PC-3 (cell line): Measurements from ENCODE around the gene CAB39L.

ENCODE experiments used
- EZH2 ChIP-seq: fragments of 300-600 bp; sonication (generic); IDR thresholded peaks from one replicate; pipeline ENCODE4 v1.6.1; 2017; ENCODE audit warnings: antibody characterized with exemption, mild to moderate bottlenecking, low read length; ENCODE audit not compliant: unreplicated experiment
- TF ChIP-seq, protein P1 (sequence below): fragments of 300-600 bp; sonication (generic); conservative IDR thresholded peaks from 2 replicates; pipeline ENCODE4 v1.5.1; 2017; ENCODE audit warnings: antibody characterized with exemption, low read depth, mild to moderate bottlenecking, low read length

DNA sequence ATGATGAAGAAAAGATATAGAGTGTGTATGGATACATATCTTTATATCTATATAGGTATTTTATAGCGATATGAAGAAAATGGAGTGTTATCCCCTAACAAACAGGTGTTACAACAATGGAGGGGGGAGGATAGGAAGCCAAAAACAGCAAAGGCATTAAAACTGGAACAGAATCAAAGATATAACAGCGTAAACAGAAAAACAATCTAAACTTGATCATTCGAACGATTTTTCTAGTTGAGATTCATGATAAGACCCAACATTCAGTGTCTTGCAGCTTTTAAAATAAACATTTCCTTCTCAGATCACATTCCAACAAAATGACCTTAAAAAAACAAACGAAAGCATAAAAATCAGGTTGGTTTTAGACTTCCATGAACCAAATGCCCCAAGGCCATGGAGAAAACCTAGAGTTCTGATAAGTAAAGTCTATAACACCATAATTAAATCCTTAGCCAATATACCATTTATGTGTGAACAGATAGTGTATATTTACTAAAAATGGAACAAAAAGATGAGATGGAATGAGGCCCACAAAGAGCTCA is 55.7 kb downstream of the CAB39L start:
- TF ChIP-seq, protein P1, sequence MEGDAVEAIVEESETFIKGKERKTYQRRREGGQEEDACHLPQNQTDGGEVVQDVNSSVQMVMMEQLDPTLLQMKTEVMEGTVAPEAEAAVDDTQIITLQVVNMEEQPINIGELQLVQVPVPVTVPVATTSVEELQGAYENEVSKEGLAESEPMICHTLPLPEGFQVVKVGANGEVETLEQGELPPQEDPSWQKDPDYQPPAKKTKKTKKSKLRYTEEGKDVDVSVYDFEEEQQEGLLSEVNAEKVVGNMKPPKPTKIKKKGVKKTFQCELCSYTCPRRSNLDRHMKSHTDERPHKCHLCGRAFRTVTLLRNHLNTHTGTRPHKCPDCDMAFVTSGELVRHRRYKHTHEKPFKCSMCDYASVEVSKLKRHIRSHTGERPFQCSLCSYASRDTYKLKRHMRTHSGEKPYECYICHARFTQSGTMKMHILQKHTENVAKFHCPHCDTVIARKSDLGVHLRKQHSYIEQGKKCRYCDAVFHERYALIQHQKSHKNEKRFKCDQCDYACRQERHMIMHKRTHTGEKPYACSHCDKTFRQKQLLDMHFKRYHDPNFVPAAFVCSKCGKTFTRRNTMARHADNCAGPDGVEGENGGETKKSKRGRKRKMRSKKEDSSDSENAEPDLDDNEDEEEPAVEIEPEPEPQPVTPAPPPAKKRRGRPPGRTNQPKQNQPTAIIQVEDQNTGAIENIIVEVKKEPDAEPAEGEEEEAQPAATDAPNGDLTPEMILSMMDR = no peak
- TF ChIP-seq EZH2 = no peak
